HG03045 (cell line): ENCODE results near the gene PAEP.
"Not testable (repeated sequence)": the region's sequence is repeated elsewhere in the genome, so short reads cannot be mapped to it uniquely, and the experiment has no call there.

Source experiments
- ATAC-seq: cut with Tn5 transposase; IDR thresholded peaks from one replicate; pipeline ENCODE4 v1.9.1; 2021; ENCODE audit warnings: mild to moderate bottlenecking, moderate library complexity; ENCODE audit not compliant: unreplicated experiment

Gene PAEP

DNA sequence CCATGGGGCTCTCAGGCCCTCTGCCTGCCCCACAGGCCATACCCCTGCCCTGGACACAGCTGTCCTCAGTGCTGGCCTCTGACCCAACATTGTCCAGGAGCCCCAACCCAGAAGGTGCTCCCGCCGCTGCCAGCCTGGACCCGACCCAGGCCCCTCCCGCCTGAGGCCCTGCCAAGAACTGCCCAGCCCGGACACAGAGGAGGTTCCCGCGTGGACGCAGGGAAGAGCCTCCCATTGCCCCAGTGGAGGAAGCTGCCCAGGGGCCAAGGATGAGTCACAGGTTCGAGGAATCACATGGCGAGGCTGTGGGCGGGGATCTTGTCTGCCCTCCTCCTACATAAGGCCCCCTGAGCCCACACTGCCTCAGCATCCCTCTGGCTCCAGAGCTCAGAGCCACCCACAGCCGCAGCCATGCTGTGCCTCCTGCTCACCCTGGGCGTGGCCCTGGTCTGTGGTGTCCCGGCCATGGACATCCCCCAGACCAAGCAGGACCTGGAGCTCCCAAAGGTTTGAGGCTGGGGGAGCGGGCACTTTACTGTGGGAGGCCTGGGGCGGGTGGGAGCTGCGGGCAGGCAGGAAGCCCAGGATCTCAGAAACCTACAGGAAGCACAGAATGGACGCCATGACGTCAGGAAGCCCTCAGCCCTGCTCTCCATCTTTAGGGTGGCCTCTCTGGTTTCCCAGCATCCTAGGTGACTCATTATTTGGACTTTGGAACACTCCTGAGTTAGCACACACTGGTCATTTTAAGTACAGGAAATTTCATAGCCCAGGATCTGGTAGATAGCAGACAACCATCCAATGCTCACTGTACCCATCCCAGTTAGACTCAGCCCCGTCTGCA is at the start of gene PAEP:
TSS of gene PAEP (plus strand) at position 366 of the 844 bp plus-strand sequence.
- ATAC-seq: no peak

DNA sequence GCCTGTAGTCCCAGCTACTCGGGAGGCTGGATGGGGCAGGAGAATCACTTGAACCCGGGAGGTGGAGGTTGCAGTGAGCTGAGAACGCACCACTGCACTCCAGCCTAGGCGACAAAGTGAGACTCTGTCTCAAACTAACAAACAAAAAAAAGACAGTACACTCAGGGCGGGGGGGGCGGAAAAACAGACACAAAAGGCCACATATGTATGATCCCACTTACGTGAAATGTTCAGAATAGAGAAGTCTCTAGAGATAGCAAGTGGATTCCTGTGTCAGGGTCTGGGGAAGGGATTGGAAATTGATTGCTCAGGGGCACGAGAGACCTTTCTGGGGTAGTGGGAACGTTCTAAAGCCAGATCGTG is 49.3 kb upstream of the PAEP start:
- ATAC-seq: no peak

DNA sequence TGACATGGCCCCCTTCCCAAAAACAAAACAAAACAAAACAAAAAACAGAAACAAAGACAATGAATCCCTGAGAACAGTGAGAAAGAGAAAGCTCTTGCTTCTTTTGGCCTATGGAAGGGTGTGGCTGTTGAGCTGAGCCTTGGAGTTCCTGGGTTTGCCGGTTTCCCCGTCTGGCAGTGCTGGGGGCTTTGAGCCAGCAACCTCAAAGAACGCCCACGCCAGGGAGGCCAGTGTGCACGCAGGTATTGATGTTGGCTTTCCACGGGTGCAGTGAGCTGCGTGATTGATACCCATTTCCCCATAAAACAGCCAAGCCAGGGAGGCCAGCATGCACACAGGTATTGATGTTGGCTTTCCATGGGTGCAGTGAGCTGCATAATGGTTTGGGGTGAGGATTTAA is 48.7 kb upstream of the PAEP start:
- no peak for ATAC-seq

DNA sequence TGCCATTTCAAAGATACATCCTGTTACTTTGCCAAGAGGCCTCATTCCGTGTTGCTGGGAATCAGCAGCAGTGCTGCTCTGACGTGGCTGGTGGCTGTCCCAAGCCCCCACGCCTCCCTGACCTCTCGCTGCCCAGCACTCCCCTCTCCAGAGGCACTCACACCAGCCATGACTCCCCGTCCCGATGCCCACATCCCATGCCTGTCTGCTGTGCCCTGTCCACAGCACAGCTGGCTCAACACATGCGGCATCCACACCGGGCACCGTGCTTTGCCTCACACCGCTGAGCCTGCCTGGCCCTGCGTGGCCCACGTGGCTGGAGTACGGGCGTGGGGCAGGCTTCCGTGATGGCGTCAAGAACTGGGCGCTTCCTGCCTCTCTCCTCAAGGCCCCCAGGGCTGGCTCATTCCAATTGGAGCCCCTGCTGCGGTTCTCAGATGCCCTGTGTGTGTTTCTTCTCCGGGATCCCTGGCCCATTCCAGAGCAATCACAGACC is 48.2 kb upstream of the PAEP start:
- ATAC-seq: no peak

DNA sequence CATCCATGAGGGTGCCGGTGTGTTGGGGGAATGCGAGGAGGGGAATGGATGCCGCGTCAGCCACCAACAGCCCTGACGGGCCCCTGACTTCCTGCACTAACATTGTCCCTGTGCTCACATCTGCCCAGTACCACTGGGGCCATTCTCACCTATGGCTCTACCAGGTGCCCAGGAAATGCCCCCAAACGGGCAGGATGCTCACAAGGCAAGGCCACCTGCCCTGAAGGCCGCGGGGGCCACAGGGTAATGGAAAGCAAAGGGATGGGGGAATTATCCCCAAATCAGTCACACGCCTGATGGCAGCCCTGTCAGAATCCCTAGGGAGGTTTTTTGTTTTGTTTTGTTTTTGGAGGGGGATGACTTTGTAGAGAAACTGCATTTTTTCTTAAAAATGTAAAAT is 47.6 kb upstream of the PAEP start:
- not testable (repeated sequence) for ATAC-seq

DNA sequence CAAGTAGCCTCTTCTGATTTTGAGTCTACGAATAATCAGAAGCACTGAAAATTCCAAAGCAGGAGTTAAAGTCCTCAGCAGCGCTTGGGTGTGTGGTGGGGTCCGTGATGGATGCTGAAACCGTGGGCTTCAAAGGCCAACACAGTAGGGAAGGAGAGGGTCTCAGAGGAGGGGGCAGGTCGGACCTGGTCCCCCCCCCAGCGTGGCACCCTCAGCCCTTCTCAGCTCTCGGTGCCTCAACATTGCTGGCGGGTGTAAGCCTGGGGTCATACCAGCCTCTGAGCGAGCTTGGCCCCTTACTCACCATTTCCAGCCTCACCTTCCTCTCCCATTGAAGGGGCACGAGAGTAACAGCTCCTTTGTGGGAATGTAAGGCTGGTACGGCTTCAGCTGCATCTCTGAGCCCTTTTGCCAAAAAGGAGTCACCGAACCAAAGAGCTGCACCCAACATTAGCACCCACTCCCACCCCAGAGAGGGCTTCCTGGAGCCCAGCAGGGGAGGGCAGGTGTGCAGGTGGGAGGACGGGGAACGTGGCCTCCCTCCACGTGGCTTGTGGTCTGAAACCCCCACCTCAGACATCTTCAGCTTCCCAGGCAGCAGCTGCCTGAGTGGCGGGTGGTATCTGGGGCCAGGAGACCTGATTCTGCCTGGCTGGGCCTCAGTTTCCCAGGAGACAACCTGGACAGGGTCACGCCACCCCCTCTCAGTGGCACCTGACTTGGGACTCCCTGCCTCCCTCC is 47.0 kb upstream of the PAEP start:
- ATAC-seq: no peak

DNA sequence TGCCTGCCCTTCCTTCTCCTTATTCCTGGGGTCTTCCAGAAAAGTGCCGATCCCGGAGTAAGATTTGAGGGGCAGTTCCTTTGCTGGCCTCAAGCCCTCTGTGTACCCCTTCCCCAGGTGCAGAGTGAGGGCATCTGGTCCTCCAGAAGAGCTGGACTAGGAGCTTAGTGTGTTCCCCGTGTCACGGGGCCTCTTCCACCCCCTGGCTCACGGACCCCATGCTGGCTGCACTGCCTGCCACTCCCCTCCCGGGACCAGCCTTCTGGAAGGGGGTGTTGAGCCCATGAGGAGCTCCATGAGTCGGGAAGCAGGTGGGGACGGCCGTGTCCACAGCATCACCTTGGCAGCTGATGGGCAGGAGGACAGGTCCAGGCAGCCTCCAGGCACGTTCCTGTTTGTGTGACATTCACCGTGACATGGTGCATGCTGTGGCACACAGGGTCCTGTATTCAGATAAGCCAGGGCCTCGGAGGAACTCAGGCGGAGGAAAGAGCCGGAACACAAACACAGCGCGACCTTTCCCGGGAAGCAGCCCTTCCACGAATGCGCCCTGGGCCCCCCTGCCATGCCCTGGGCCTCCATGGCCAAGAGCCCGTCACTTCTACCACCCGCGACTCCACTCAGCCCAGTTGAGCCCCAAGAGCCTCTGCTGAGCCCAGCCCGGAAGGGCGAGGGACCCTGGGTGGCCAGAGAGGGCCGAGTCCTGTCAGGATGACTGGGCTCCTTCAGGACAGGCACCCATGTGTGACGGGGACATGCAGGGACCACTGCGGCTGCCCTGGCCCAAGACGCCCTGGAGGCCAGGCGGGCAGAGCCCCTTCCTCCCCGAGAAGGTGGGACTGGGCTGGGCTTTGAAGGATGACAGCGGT is 46.2 kb upstream of the PAEP start:
- no peak for ATAC-seq

DNA sequence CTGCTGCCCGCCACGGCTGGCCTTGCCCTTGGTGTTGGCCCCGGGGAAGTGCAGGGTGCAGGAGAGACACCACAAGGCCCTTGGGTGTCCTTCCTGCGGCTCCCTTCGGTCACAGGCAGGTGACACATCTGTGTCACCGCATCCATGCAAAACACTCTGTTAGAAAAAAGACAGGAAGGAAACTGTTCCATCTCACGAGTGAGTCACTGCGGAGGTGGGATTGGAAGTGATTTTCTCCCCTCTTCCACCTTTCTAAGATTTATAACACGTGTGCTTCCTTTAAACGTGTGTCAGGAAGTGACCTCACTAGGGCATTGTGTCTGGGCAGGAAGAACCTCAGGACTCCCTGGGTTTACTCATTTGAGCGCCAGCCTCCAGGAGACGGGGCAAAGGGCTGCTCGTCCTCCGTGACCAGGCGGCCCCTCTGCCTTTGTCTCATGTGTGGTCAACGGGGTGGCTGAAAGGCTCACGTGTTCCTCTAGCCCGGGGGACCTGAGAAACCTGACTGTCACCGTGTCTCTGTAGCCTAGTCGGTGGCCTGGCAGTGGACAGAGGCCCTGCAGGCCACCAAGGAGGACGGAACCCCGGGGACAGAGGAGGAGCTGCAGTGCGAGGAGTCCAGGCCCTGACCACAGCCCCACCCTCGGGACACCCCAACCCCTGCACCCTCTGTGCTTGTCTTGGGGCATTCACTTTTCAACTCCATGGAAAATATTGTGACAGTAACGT is 45.3 kb upstream of the PAEP start:
- no peak for ATAC-seq

DNA sequence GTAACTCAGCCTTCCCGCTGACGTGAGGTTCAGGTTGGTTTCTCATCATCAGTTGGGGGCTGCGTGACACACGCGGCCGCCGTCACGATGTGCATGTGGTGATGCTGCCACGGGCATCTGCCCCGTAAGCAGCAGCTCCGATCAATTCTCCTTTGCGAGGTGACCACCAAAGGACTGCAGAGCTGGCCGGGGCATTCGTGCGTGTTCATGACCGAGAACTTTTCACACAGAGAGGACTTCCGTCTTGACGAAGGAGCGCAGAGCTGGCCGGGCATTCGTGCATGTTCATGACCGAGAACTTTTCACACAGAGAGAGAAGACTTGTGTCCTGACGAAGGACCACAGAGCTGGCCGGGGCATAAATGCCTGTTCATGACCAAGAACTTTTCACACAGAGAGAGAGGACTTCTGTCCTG is 44.1 kb upstream of the PAEP start:
- ATAC-seq: no peak

DNA sequence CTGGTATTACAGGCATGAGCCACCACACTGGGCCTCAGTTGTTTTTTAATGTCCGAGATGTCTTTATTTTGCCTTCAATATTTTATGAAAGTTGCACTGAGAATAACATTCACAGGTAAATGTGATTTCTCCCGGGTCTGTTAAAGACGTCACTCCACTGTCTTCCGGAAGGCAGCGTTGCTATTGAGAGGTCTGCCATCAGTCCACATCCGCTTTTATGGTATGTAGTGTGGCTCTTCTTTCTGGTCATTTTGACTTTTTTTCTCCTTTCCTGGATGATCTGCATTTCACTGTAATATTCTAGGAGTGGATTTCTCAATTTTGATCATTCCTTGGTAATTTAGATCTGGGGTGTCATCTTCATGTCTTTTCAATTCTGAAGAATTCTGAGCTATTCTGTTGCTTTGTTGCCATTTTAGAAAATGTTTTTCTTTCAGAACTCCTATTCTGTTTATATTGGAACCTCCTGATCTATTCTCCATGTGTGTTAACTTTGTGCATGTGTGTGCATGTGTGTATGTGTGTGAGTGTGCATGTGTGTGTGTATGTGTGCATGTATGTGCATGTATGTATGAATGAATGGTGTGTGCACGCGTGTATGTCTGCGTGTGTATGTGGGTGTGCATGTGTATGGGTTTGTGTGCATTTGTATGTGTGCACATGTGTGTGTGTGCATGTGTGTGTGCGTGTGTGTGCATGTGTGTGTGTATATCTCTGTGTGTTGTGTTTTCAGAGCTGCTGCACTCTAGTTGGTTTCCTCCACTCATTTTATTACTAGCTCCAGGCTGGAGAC is 42.2 kb upstream of the PAEP start:
- no peak for ATAC-seq

DNA sequence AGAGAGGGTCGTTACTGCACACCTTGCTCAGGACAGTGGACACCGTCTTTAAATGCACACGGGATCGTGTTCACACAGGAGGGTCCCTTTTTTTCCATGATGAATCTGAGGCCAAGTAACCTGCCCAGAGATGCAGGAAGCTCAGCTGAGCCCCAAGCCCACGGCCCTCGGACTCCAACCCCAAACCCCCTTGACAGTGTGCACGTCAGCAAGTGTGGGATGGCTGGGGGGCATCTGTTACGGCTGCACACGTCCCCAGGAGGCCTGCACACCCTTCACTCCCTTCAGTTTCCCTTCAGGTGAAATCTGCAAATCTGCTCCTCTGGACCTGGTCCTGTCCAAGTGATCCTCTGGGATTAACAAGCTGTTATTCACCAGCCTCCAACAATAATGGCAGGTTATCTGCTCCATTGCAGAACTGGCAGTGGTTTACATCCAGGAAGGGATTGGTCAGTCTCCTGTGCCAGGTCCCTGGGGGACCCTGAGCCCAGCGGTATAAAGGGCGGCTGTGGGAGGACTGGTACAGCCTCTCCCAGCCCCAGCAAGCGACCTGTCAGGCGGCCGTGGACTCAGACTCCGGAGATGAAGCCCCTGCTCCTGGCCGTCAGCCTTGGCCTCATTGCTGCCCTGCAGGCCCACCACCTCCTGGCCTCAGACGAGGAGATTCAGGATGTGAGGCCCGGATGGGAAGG is 40.5 kb upstream of the PAEP start, which contains the start of gene LCN1:
TSS of gene LCN1 (plus strand) at position 525 of the 692 bp plus-strand sequence. CDS start at position 583, 58 bp downstream.
- no peak for ATAC-seq

DNA sequence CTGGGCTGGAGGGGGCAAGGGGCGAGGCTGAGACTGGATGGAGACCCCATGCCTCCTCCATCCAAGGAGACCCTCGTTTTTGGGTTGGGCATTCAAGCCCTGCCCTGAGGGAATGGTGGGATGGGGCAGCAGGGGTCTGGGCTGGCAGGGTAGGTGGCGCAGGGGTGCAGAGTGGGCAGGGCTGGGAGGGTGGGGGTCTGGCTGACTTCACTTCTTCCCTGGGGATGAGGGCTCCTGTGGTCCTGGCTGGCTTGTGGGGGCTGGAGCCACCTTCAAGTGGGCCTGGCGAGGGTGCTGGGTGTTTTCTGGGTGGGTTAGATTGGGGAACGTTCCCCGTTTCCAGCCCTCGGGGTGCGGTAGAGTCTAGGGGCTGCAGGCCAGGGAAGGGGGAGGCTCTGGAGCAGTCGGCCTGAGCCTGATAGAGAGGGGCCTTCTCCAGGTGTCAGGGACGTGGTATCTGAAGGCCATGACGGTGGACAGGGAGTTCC is 39.9 kb upstream of the PAEP start:
- ATAC-seq: no peak

DNA sequence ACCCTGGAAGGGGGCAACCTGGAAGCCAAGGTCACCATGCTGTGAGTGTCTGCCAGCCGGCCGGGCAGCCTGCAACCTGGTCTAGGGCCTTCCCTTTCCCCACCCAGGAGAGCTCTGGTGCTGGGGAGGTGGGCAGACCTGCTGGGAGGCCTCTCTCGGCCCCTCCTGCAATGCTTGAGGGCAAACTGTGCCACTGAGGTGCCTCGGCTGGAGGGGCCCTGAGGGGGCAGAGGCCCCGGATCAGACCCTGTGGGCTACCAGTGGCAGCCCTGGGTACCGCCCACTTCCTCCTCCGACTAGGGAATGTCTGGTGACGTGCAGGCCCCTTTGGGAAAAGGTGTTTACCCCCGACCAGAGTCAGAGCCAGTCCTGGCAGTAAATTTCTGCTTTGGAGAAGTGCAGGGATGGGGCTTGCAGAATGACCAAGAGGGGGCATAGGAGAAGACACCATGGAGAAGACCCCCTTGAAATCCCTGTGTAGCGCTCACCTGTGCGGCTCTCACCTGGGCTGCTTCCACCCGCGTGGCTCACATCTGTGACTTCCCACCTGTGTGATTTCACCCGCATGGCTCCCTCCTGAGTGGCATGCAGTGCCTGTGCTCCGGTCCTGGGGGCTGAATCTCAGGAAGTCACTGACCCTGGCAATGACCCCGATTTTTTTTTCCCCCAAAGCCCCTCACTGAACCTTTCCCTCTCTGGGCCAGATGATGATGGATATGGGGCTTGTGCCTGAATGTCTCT is 39.2 kb upstream of the PAEP start:
- no peak for ATAC-seq

DNA sequence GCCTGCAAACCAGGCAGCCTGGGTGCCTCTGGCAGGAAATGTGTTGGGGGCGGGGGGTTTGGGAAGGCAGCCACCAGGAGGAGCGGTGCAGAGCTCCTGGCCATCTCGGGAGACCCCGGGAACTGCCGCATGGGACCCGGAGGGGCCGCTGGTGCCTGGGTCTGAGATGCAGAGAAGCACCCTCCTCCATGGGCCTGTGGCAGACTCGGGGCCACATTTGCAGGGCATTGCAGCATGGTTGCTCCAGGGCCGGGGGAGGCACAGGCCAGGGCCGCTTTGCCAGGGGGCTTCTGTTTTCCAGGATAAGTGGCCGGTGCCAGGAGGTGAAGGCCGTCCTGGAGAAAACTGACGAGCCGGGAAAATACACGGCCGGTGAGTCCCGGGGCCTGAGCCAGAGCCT is 38.6 kb upstream of the PAEP start:
- no peak for ATAC-seq

DNA sequence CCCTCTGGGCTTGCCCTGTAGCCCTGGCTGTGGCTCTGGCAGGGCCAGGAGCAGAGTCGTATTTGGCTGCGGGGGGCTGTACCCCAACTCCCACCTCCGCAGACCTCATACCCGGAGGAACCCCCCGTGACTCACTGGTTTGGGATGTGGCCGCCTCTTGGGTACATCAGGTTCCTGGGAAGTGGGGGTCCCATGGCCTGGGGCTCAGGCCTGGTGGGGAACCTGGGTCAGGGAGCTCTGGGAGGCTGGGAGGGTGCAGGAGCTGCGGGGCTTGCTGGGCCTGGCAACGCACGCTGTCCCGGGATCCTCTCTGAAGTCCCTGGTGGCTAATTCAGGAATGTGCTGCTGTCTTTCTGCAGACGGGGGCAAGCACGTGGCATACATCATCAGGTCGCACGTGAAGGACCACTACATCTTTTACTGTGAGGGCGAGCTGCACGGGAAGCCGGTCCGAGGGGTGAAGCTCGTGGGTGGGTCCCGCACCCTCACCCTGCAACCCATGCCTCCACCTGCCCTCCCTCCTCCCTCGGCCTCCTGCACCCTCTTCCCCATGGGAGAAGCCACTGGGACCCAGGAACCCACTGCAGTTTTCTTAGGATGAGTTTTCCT is 37.9 kb upstream of the PAEP start:
- ATAC-seq: no peak

DNA sequence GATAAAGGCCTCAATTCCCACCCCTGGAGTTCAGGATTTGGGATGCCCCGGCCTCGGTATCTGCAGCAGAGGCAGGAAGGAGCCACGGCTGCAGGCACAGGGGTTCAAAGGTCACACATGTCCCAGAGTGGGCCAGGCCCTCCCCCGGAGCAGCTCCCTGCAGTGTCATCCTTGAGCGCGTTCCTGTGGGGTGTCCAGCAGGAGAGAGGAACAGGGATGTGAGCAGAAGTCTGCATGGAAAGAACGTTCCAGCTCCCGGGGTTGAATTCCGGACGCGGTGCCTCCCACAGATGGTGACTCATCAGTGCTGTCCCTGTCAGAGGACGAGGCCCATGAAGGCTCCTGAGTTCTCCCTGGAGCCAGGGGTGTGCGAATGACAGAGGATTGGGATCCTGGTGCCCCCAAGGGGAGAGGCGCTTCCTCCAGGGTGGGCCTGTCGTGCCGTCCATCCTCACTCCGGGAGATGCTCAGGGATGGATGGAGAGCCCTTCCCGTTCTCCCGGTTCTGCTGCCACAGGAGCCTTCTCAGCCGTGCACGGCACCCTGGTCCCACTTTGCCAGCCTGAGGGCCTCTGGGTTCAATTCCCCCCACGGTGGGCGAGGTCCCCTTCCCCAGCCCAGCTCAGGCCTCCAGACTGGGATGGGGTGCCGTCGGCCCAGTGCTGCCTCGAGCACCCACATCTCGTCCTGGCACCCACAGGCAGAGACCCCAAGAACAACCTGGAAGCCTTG is 37.3 kb upstream of the PAEP start:
- ATAC-seq: no peak
